Esophagus squamous epithelium (tissue), 4 donors: ENCODE data around the gene UNC93B1.

Source experiments
- POLR2A ChIP-seq, 4 donors: fragments of 450-650 bp; IDR thresholded peaks; one replicate each; pipeline ENCODE4 v1.6.1; 2017; ENCODE audit warnings: antibody characterized with exemption in 4 of 4, mild to moderate bottlenecking in 4 of 4, moderate library complexity in 3 of 4
- TF ChIP-seq, protein P1 (sequence below), 6 experiments: fragments of 450-650 bp in 4 of 6; fragments of 200-600 bp in 2 of 6; sonication (generic) in 2 of 6; IDR thresholded peaks; one replicate each; pipeline ENCODE4 v1.5.1; 2016 to 2019; ENCODE audit warnings: antibody characterized with exemption in 6 of 6, mild to moderate bottlenecking in 4 of 6, moderate library complexity in 4 of 6

DNA sequence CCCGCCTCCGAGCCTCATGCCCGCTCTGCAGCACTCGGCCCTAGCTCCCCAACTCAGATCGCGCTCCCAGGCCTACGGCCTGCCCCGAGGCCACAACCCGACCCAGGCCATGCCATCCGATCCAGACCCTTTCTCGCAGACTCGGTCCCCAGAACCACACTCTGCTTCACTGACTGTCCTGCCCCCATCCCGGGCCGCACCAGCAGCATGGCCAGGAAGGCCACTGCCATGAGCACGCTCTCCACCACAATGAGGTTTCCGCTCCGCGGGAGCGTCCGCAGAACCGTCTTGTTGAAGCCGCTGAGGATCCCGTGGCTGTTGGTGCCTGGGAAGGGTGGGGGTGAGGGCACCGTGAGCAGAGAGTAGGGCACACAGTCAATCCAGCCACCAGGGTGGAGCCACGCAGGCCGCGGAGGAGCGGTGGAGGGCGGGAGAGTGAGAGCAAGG is 6.4 kb downstream of the UNC93B1 start:
- TF ChIP-seq, protein P1, sequence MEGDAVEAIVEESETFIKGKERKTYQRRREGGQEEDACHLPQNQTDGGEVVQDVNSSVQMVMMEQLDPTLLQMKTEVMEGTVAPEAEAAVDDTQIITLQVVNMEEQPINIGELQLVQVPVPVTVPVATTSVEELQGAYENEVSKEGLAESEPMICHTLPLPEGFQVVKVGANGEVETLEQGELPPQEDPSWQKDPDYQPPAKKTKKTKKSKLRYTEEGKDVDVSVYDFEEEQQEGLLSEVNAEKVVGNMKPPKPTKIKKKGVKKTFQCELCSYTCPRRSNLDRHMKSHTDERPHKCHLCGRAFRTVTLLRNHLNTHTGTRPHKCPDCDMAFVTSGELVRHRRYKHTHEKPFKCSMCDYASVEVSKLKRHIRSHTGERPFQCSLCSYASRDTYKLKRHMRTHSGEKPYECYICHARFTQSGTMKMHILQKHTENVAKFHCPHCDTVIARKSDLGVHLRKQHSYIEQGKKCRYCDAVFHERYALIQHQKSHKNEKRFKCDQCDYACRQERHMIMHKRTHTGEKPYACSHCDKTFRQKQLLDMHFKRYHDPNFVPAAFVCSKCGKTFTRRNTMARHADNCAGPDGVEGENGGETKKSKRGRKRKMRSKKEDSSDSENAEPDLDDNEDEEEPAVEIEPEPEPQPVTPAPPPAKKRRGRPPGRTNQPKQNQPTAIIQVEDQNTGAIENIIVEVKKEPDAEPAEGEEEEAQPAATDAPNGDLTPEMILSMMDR (IDR thresholded peaks at IDR 0.05) = no peak
- TF ChIP-seq POLR2A (IDR thresholded peaks at IDR 0.05) = no peak
